ENCODE data around the gene MIXL1.
"Not testable (repeated sequence)": the region's sequence is repeated elsewhere in the genome, so short reads cannot be mapped to it uniquely, and the experiment has no call there.

The MIXL1 gene

GRCh38 chr1:226216056-226216455, 7.4 kb upstream of the MIXL1 start:
- DNase-seq = no peak

GRCh38 chr1:226217273-226217672, 6.2 kb upstream of the MIXL1 start:
- no peak for DNase-seq

GRCh38 chr1:226220473-226221189, 2.8 kb upstream of the MIXL1 start:
- DNase-seq = no peak

- DNase-seq = no peak
Observed at GRCh38 chr1:226222686-226223085, 778 bp upstream of the MIXL1 start.

- no peak for DNase-seq
Observed at GRCh38 chr1:226223786-226224244, 351 bp downstream of the MIXL1 start.

GRCh38 chr1:226226601-226227000, 3.1 kb downstream of the MIXL1 start:
- DNase-seq = no peak

GRCh38 chr1:226233293-226233692, 9.8 kb downstream of the MIXL1 start:
- no peak for DNase-seq

GRCh38 chr1:226233806-226234205, 10.3 kb downstream of the MIXL1 start:
- no peak for DNase-seq

GRCh38 chr1:226236826-226237225, 13.4 kb downstream of the MIXL1 start:
- DNase-seq = no peak

- no peak for DNase-seq
Observed at GRCh38 chr1:226239421-226239820, 16.0 kb downstream of the MIXL1 start.

- DNase-seq = no peak
Observed at GRCh38 chr1:226248091-226248490, 24.6 kb downstream of the MIXL1 start.

GRCh38 chr1:226248796-226249195, 25.3 kb downstream of the MIXL1 start:
- no peak for DNase-seq

GRCh38 chr1:226250511-226250910, 27.0 kb downstream of the MIXL1 start:
- DNase-seq = no peak

GRCh38 chr1:226252841-226253240, 29.4 kb downstream of the MIXL1 start:
- DNase-seq = not testable (repeated sequence)

- DNase-seq = no peak
Observed at GRCh38 chr1:226253933-226254332, 30.5 kb downstream of the MIXL1 start.

- no peak for DNase-seq
Observed at GRCh38 chr1:226255380-226255779, 31.9 kb downstream of the MIXL1 start.

- no peak for DNase-seq
Observed at GRCh38 chr1:226261818-226262217, 38.4 kb downstream of the MIXL1 start.

GRCh38 chr1:226268421-226269124, 45.1 kb downstream of the MIXL1 start:
- DNase-seq = no peak

GRCh38 chr1:226272233-226272902, 48.9 kb downstream of the MIXL1 start:
- not testable (repeated sequence) for DNase-seq

- no peak for DNase-seq
Observed at GRCh38 chr1:226274138-226274537, 50.7 kb downstream of the MIXL1 start.

GRCh38 chr1:226276077-226276682, 52.7 kb downstream of the MIXL1 start:
- DNase-seq = no peak
